Measurements from ENCODE around the gene AZI2.

- TF ChIP-seq, protein P1, sequence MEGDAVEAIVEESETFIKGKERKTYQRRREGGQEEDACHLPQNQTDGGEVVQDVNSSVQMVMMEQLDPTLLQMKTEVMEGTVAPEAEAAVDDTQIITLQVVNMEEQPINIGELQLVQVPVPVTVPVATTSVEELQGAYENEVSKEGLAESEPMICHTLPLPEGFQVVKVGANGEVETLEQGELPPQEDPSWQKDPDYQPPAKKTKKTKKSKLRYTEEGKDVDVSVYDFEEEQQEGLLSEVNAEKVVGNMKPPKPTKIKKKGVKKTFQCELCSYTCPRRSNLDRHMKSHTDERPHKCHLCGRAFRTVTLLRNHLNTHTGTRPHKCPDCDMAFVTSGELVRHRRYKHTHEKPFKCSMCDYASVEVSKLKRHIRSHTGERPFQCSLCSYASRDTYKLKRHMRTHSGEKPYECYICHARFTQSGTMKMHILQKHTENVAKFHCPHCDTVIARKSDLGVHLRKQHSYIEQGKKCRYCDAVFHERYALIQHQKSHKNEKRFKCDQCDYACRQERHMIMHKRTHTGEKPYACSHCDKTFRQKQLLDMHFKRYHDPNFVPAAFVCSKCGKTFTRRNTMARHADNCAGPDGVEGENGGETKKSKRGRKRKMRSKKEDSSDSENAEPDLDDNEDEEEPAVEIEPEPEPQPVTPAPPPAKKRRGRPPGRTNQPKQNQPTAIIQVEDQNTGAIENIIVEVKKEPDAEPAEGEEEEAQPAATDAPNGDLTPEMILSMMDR (IDR thresholded peaks at IDR 0.05), result no peak
- TF ChIP-seq POLR2A (IDR thresholded peaks at IDR 0.05), result no peak
These were observed 56.0 kb downstream of the AZI2 start for GRCh38 chr3:28292622-28293021.
